NCI-H1694 treated with DMSO at 0.1 percent for 48 hours (cell line): Measurements from ENCODE around the gene C22orf23.

ENCODE experiments used
- DNase-seq: peaks from one replicate; lab custom pipeline; 2025; lab: John Stamatoyannopoulos, UW

Gene C22orf23

DNA sequence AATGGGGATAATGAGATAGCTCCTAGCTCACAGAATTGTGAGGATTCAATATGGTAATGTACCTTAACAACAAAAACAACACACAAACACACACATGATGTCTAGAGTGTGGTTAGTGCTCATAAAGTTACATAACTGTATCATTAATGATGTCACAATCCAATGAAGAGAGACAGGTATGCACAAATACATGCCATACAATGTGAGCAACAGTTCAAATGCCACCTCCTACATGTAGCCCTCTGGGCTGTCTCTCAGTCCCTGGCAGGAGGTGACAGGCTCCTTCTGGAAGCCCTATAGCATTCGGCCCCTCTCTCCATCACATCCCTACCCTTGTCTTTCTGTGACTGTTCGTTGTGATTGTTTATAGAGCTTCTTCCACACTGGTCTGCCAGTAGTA is 55.6 kb downstream of the C22orf23 start:
- no peak for DNase-seq

GRCh38 chr22:37896939-37897338 is 56.5 kb downstream of the C22orf23 start:
- DNase-seq = no peak

- no peak for DNase-seq
Observed at GRCh38 chr22:37896181-37896592, 57.2 kb downstream of the C22orf23 start.

DNA sequence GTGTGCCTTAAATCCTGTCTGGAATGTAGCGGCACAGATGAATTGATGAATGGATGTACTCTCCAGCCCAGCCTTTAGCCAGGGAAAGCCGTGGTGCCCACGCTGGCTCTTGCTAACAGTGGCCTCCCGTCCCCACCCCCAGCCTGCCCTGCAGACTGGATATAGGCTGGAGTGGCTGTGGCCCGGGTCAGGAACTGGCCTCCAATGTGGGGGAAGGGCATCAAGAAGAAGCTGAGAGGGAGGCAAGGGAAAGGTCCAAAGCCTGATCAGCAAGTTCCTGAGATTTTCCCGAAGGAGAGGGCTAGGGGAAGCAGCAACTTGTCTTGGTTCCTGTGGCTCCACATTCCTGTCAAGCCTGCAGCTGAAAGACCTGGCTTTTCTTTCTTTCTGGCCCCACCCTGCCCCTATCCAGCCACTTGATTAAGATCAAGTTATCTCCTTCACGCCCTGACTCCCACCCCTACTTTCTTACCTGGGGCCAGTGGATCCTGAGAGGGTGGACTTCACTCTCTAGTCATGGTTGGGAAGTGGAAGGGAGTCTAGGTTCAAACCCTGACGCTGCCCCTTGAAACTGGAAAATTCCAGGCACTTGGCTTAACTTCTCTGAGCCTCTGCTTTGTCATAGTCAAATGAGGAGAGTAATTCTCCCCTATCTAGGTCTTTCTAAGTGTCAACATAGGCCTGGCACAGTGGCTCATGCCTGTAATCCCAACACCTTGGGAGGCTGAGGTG is 58.3 kb downstream of the C22orf23 start:
- no peak for DNase-seq

DNA sequence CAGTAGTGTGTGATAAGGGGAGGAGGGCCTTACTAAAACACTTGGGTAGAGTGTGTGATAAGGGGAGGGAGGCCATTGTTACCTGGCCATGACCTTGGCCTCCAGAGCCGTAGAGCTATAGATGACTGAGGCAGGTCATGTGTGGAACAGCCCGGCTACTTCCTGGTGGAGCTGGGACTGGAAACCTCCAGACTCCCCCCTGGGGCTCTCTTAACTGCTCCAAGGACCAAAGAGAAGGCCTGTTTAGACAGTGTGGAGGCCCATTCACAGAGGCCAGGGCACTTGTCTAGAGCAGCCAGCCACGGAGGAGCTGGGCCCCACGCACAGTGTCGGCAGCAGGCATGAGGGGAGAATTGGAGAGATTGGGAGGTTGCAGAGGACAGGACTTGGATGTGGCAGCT is 59.8 kb downstream of the C22orf23 start:
- DNase-seq = no peak
